ENCODE measurements around the gene TEKTIP1. TPM values are rescaled to one million over a fixed set of nuclear protein-coding genes. Genes with fewer than 3 reads are reported as not detected.
"Not testable (repeated sequence)": the region's sequence is repeated elsewhere in the genome, so short reads cannot be mapped to it uniquely, and the experiment has no call there.

TEKTIP1 gene
- total RNA-seq, 1 donor from 2014 or later: not detected

GRCh38 chr19:3555653-3556422, 16.9 kb downstream of the TEKTIP1 start:
- no peak for DNase-seq (ENCODE audit: low read depth)
- H3K4me3 ChIP-seq (ENCODE audit: low read depth, low read length): peak overlapping the region; percentile 87
- TF ChIP-seq CTCF (conservative IDR thresholded peaks at IDR 0.05; ENCODE audit: low read depth, low read length): no peak

- H3K4me3 ChIP-seq (ENCODE audit: low read depth, low read length): peak overlapping the region; percentile 87
- no peak for DNase-seq (ENCODE audit: low read depth)
- TF ChIP-seq CTCF (conservative IDR thresholded peaks at IDR 0.05; ENCODE audit: low read depth, low read length): no peak
Measured at GRCh38 chr19:3556423-3556977, 17.5 kb downstream of the TEKTIP1 start.

- H3K4me3 ChIP-seq (ENCODE audit: low read depth, low read length): peak overlapping the region; percentile 87
- no peak for DNase-seq (ENCODE audit: low read depth)
- TF ChIP-seq CTCF (conservative IDR thresholded peaks at IDR 0.05; ENCODE audit: low read depth, low read length): no peak
Measured at GRCh38 chr19:3556978-3557460, 18.0 kb downstream of the TEKTIP1 start.

- H3K4me3 ChIP-seq (ENCODE audit: low read depth, low read length): peak within 1 kb of the TSS; percentile 87
- TF ChIP-seq CTCF (conservative IDR thresholded peaks at IDR 0.05; ENCODE audit: low read depth, low read length): no peak
- no peak for DNase-seq (ENCODE audit: low read depth)
Measured at GRCh38 chr19:3557461-3558248, 18.7 kb downstream of the TEKTIP1 start, which contains the start of gene MFSD12. Gene MFSD12 (minus strand): TSS chr19:3557586. CDS start chr19:3557403, 183 bp downstream.

GRCh38 chr19:3563709-3564524, 24.9 kb downstream of the TEKTIP1 start:
- DNase-seq (ENCODE audit: low read depth): no peak
- H3K4me3 ChIP-seq (ENCODE audit: low read depth, low read length): no peak overlapping the region
- no peak for TF ChIP-seq CTCF (conservative IDR thresholded peaks at IDR 0.05; ENCODE audit: low read depth, low read length)

GRCh38 chr19:3565139-3565538, 26.2 kb downstream of the TEKTIP1 start:
- DNase-seq (ENCODE audit: low read depth): no peak
- TF ChIP-seq CTCF (conservative IDR thresholded peaks at IDR 0.05; ENCODE audit: low read depth, low read length): no peak
- no peak overlapping the region for H3K4me3 ChIP-seq (ENCODE audit: low read depth, low read length)

- not testable (repeated sequence) for DNase-seq (ENCODE audit: low read depth); H3K4me3 ChIP-seq (ENCODE audit: low read depth, low read length)
Measured at GRCh38 chr19:3570042-3570441, 31.1 kb downstream of the TEKTIP1 start.

All from epithelial cell of proximal tubule (primary cell).